Endothelial cell of umbilical vein (primary cell): Measurements from ENCODE around the gene SPEF2. TPM values are rescaled to one million over a fixed set of nuclear protein-coding genes. Genes with fewer than 3 reads are reported as not detected.

Experiments
- BruUV-seq: library from RNA; stranded (reverse); fragments of 400-500 nt; replicated peaks from 2 replicates; lab custom pipeline; 2021; lab: Mats Ljungman, UMichigan
- CTCF ChIA-PET: fragments of 300-600, 350-600 bp; sonication (Branson Sonifier 250); formaldehyde crosslinking; loops from one replicate; lab custom pipeline; 2021; ENCODE audit warnings: antibody characterized with exemption, inconsistent platforms; lab: Charles Lee
- POLR2A ChIA-PET: fragments of 300-600, 350-600 bp; sonication (Branson Sonifier 250); formaldehyde crosslinking; loops from one replicate; lab custom pipeline; 2021; ENCODE audit warnings: antibody characterized with exemption, inconsistent platforms; lab: Charles Lee
- DNase-seq: peaks from one replicate; pipeline ENCODE4 v3.0.0-alpha.2; 2011; ENCODE audit warnings: low read depth, low spot score
- FAIRE-seq: peaks from 2 replicates; lab custom pipeline; 2011; peaks lifted over from hg19 to GRCh38; lab: Jason Lieb, UNC
- H2AFZ ChIP-seq: 2 replicates; pipeline ENCODE4 v1.6.0; 2012; ENCODE audit warnings: low read depth, low read length, control low read depth, inconsistent platforms
- H3K27ac ChIP-seq: 2 replicates; pipeline ENCODE4 v1.5.1; 2011; ENCODE audit warnings: low read depth, mild to moderate bottlenecking, control low read depth, low read length, moderate library complexity; ENCODE audit not compliant: insufficient read depth
- H3K27me3 ChIP-seq, 2 experiments: 2 replicates each; pipeline versions ENCODE4 v1.6.0 to v1.6.1; 2011; ENCODE audit warnings: low read length in 2 of 2, mixed read lengths in 1 of 2; ENCODE audit not compliant: control insufficient read depth in 2 of 2, insufficient read depth in 2 of 2
- H3K36me3 ChIP-seq, 2 experiments: 2 replicates in 1 of 2; 3 replicates in 1 of 2; pipeline ENCODE4 v1.5.1; 2011; ENCODE audit warnings: low read length in 2 of 2, mild to moderate bottlenecking in 1 of 2, moderate library complexity in 1 of 2; ENCODE audit not compliant: control insufficient read depth in 2 of 2, insufficient read depth in 2 of 2; ENCODE audit errors: extremely low read depth in 1 of 2
- H3K4me1 ChIP-seq: 3 replicates; pipeline ENCODE4 v1.5.1; 2011; ENCODE audit warnings: mild to moderate bottlenecking, low read length; ENCODE audit not compliant: control insufficient read depth, insufficient read depth; ENCODE audit errors: extremely low read depth
- H3K4me2 ChIP-seq: 2 replicates; pipeline ENCODE4 v1.6.1; 2011; ENCODE audit warnings: low read length, control low read depth, mixed read lengths; ENCODE audit not compliant: insufficient read depth
- H3K4me3 ChIP-seq, 3 experiments: fragments of 200-600 bp in 1 of 3; sonication (generic), shearing (Covaris generic) in 1 of 3; replicated peaks in 1 of 3; 2 replicates each; pipeline ENCODE4 v1.5.1; 2011 to 2016; ENCODE audit warnings: control low read depth in 3 of 3, low read length in 3 of 3, mild to moderate bottlenecking in 2 of 3, inconsistent platforms in 1 of 3, low read depth in 1 of 3, moderate library complexity in 1 of 3; ENCODE audit not compliant: insufficient read depth in 1 of 3
- H3K79me2 ChIP-seq: 2 replicates; pipeline ENCODE4 v1.6.0; 2012; ENCODE audit warnings: low read length, inconsistent platforms; ENCODE audit not compliant: control insufficient read depth, insufficient read depth
- H3K9ac ChIP-seq: replicated peaks from 2 replicates; pipeline ENCODE3; 2011; ENCODE audit warnings: low read length, control low read depth; ENCODE audit not compliant: insufficient read depth; ENCODE audit errors: extremely low read depth
- H3K9me1 ChIP-seq: replicated peaks from 3 replicates; pipeline ENCODE4 v1.6.0; 2011; ENCODE audit warnings: mild to moderate bottlenecking, low read length; ENCODE audit not compliant: control insufficient read depth, insufficient read depth; ENCODE audit errors: extremely low read depth
- H3K9me3 ChIP-seq: replicated peaks from 2 replicates; pipeline ENCODE4 v1.5.1; 2012; ENCODE audit warnings: low read length, inconsistent platforms; ENCODE audit not compliant: control insufficient read depth, insufficient read depth
- H4K20me1 ChIP-seq: replicated peaks from 2 replicates; pipeline ENCODE3; 2011; ENCODE audit warnings: mild to moderate bottlenecking, low read length; ENCODE audit not compliant: control insufficient read depth, insufficient read depth; ENCODE audit errors: extremely low read depth
- EZH2 ChIP-seq: IDR thresholded peaks from 2 replicates; pipeline ENCODE4 v1.6.1; 2012; ENCODE audit warnings: borderline replicate concordance, low read depth, mild to moderate bottlenecking, moderate library complexity, low read length, inconsistent platforms; ENCODE audit not compliant: severe bottlenecking
- FOS ChIP-seq: IDR thresholded peaks from 2 replicates; pipeline ENCODE4 v1.6.1; 2011; ENCODE audit warnings: mild to moderate bottlenecking, low read length, moderate library complexity, borderline replicate concordance; ENCODE audit not compliant: insufficient read depth
- GATA2 ChIP-seq: IDR thresholded peaks from 2 replicates; pipeline ENCODE4 v1.7.0; 2011; ENCODE audit warnings: low read depth, mild to moderate bottlenecking, moderate library complexity, mixed read lengths, low read length; ENCODE audit not compliant: insufficient read length, insufficient read depth
- JUN ChIP-seq: IDR thresholded peaks from 2 replicates; pipeline ENCODE4 v1.6.1; 2011; ENCODE audit warnings: borderline replicate concordance, low read depth; ENCODE audit not compliant: insufficient read length, insufficient read depth
- MYC ChIP-seq: IDR thresholded peaks from one replicate; pipeline ENCODE4 v1.6.1; 2011; ENCODE audit warnings: mild to moderate bottlenecking, low read depth, low read length
- POLR2A ChIP-seq: IDR thresholded peaks from 2 replicates; pipeline ENCODE4 v1.6.1; 2012; ENCODE audit warnings: low read depth, mild to moderate bottlenecking, control low read depth, low read length
- POLR2AphosphoS5 ChIP-seq: IDR thresholded peaks from 2 replicates; pipeline ENCODE4 v1.6.1; 2012; ENCODE audit warnings: low read depth, mild to moderate bottlenecking, control low read depth, low read length, moderate library complexity; ENCODE audit not compliant: insufficient read depth
- dilution Hi-C: fragments of 300-500 bp; cut with MboI; formaldehyde crosslinking; loops from one replicate; pipeline ENCODE4 v1.15.0; 2019; ENCODE audit warnings: low sequenced_read_pairs; ENCODE audit not compliant: extremely low pct_ligation_motif_present
- intact Hi-C: fragments of 100-400 bp; cut with micrococcal nuclease; formaldehyde crosslinking; loops from one replicate; pipeline ENCODE4 v1.10.0; 2022
- polyA plus RNA-seq, 4 experiments: library from polyadenylated mRNA; depleted of rRNA in 3 of 4; stranded (reverse) in 3 of 4; unstranded in 1 of 4; fragments of >200 nt; gene quantifications; 2 replicates each; pipeline versions ENCODE4 v1.2.1 to v1.2.3, GENCODE V29; 2011 to 2012; ENCODE audit warnings: missing spikeins in 1 of 4
- total RNA-seq: library from RNA; stranded (reverse); gene quantifications from 2 replicates; pipeline ENCODE4 v1.2.3, GENCODE V29; 2021
- TF ChIP-seq, protein P1 (sequence below), 2 donors: IDR thresholded peaks; 1 replicate in 1 of 2; 2 replicates in 1 of 2; pipeline ENCODE4 v1.5.1; 2011; ENCODE audit warnings: low read length in 2 of 2, mild to moderate bottlenecking in 2 of 2, moderate library complexity in 2 of 2, control low read depth in 1 of 2, inconsistent platforms in 1 of 2, low read depth in 1 of 2; ENCODE audit not compliant: insufficient read depth in 1 of 2; ENCODE audit errors: extremely low read depth in 1 of 2
- TF ChIP-seq, protein P2 (sequence below): IDR thresholded peaks from 2 replicates; pipeline ENCODE4 v1.6.1; 2011; ENCODE audit not compliant: insufficient read depth, insufficient read length

SPEF2 gene
- total and polyA plus RNA-seq, 2 donors (not counting 3 experiments of a cell fraction or from before 2014, with no cell fraction given): 0.28 to 0.73 TPM

DNA sequence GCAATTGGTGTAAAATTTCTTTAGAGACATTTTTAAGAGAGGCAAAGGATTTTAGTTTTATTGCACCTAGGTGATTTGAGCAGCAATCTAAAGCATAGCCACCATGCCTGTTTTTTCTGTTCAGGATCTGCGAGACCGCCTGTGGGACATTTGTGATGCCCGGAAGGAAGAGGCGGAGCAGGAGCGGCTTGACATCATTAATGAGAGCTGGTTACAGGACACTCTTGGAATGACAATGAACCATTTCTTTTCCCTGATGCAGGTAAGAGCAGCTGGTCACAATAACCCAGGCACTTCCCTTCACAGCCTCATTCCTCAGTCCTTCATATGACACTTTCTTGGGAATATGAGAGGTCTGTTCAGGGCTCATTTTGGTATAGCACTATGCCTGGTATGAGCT, 135.8 kb downstream of the SPEF2 start:
- Histone ChIP-seq H3K9ac (no peak overlapping the region), H3K79me2 (no peaks in the 10 kb centered on the region), H3K4me2 (no peak overlapping the region), H2AFZ (no peak overlapping the region), H3K27me3 (no peaks in the 10 kb centered on the region), H3K4me1 (no peaks in the 10 kb centered on the region), H3K27ac (no peak overlapping the region), H3K9me1 (no peaks in the 10 kb centered on the region), H3K4me3 (no peak overlapping the region), H3K9me3 (no peaks in the 10 kb centered on the region), H4K20me1 (no peaks in the 10 kb centered on the region), H3K36me3 (no peaks in the 10 kb centered on the region)
- POLR2A ChIA-PET: no interaction called here
- DNase-seq: no peak
- CTCF ChIA-PET: interaction anchor here (1.4 kb wide), 1 partner anchor 11 kb away, joined by 3 read pairs; no protein-coding TSS in a partner anchor
- FAIRE-seq: no peak
- BruUV-seq: no TSS peak
- intact Hi-C loops: no loop called here
- dilution Hi-C loops: no loop called here
- no peak for TF ChIP-seq JUN
- no peak for TF ChIP-seq POLR2AphosphoS5
- TF ChIP-seq POLR2A: no peak
- TF ChIP-seq GATA2: no peak
- no peak for TF ChIP-seq FOS
- TF ChIP-seq, protein P1, sequence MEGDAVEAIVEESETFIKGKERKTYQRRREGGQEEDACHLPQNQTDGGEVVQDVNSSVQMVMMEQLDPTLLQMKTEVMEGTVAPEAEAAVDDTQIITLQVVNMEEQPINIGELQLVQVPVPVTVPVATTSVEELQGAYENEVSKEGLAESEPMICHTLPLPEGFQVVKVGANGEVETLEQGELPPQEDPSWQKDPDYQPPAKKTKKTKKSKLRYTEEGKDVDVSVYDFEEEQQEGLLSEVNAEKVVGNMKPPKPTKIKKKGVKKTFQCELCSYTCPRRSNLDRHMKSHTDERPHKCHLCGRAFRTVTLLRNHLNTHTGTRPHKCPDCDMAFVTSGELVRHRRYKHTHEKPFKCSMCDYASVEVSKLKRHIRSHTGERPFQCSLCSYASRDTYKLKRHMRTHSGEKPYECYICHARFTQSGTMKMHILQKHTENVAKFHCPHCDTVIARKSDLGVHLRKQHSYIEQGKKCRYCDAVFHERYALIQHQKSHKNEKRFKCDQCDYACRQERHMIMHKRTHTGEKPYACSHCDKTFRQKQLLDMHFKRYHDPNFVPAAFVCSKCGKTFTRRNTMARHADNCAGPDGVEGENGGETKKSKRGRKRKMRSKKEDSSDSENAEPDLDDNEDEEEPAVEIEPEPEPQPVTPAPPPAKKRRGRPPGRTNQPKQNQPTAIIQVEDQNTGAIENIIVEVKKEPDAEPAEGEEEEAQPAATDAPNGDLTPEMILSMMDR (IDR thresholded peaks at IDR 0.05; ENCODE audit: extremely low read depth in 1 of 2, insufficient read depth in 1 of 2, low read depth in 1 of 2, low read length in 2 of 2): no peak
- TF ChIP-seq MYC: no peak
- TF ChIP-seq, protein P2, sequence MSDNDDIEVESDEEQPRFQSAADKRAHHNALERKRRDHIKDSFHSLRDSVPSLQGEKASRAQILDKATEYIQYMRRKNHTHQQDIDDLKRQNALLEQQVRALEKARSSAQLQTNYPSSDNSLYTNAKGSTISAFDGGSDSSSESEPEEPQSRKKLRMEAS: no peak
- TF ChIP-seq EZH2: no peak
